ENCODE results near the gene HDGF. TPM values are rescaled to one million over a fixed set of nuclear protein-coding genes. Genes with fewer than 3 reads are reported as not detected.

The HDGF gene
- total and polyA plus RNA-seq, 9 of the 15 experiments (the other 6 are each of a cell fraction or from before 2014, with no cell fraction given), result 38.8 to 601 (median 400) TPM

GRCh38 chr1:156692925-156693847, 58.3 kb downstream of the HDGF start:
- Histone ChIP-seq H2AFZ (ENCODE audit: low read depth, low read length) (peak overlapping the region; percentile 92), H3K4me2 (ENCODE audit: insufficient read depth, low read length) (peak overlapping the region; percentile 72), H4K20me1 (replicated peaks; ENCODE audit: control insufficient read depth, insufficient read depth, low read length) (no peaks in the 10 kb centered on the region), H3K9me3 (replicated peaks; ENCODE audit: control insufficient read depth, insufficient read depth, low read depth, low read length) (no peaks in the 10 kb centered on the region), H3K27ac (ENCODE audit: extremely low read depth, low read depth, low read length) (peak overlapping the region; percentile 91), H3K4me3 (peak overlapping the region; percentile 28), H3K9ac (ENCODE audit: insufficient read depth in 1 of 2, low read depth in 2 of 2, low read length in 2 of 2) (peak overlapping the region; percentile 49 to 92), H3K27me3 (ENCODE audit: control insufficient read depth in 2 of 2, insufficient read depth in 2 of 2, low read length in 2 of 2) (no peaks in the 10 kb centered on the region), H3K79me2 (ENCODE audit: control insufficient read depth, insufficient read depth, low read length) (0 out of 3 replicates have a peak, but pooled peaks cover 3% of the 10 kb centered on the region), H3K9me1 (ENCODE audit: control insufficient read depth, insufficient read depth, low read length) (no peaks in the 10 kb centered on the region), H3K4me1 (replicated peaks in 1 of 2; ENCODE audit: control insufficient read depth in 2 of 2, insufficient read depth in 2 of 2, low read length in 2 of 2) (peaks cover 49 to 62% of the 10 kb centered on the region in 2 experiments), H3K36me3 (ENCODE audit: control insufficient read depth, insufficient read depth, low read length) (no peaks in the 10 kb centered on the region)
- TSS peak; percentile 85 for BruUV-seq (replicated peaks)
- peak; percentile 72 for ATAC-seq
- CTCF ChIA-PET (ENCODE audit: low intra/inter-chr PET ratio), result interaction anchor here (0.8 to 6.6 kb wide), 3 partner anchors 13 to 168 kb away, joined by 3 to 143 read pairs (median 4); partner anchors contain the start of genes CRABP2, ISG20L2, METTL25B and NTRK1
- POLR2A ChIA-PET, result interaction anchor here (0.6 to 5.9 kb wide), 7 partner anchors 14 to 165 kb away, joined by 3 to 60 read pairs (median 4); partner anchors contain the start of genes ISG20L2 and METTL25B
- in situ Hi-C loops (cut with MboI), result no loop called here
- WGBS (ENCODE audit: insufficient coverage, low coverage, missing lambda C conversion rate), result 6% methylated on average over 13 of the region's 16 CpGs
- peak; percentile 80 to 89 (median 81) for DNase-seq (ENCODE audit: extremely low read depth in 1 of 4, low spot score in 3 of 4)
- intact Hi-C loops (cut with micrococcal nuclease), result no loop called here
- peak; percentile 80 for FAIRE-seq
- TF ChIP-seq ZNF277 (CRISPR knock-in tag; IDR thresholded peaks at IDR 0.05; ENCODE audit: borderline replicate concordance) (no peak), MEF2D (tag; conservative IDR thresholded peaks at IDR 0.05; ENCODE audit: low read depth) (no peak), FOXA1 (IDR thresholded peaks at IDR 0.05; ENCODE audit: borderline replicate concordance) (no peak), GTF2E2 (tag; IDR thresholded peaks at IDR 0.05) (no peak), SMC3 (conservative IDR thresholded peaks at IDR 0.05; ENCODE audit: insufficient read depth, low read depth, low read length) (0 out of 2 replicates have a peak, but pooled peaks have one; percentile 6), TCF15 (CRISPR knock-in tag; IDR thresholded peaks at IDR 0.05) (no peak), SNRNP70 (optimal IDR thresholded peaks at IDR 0.05; ENCODE audit: low read depth, low read length) (no peak), ZNF253 (CRISPR knock-in tag; conservative IDR thresholded peaks at IDR 0.05) (no peak), KAT2B (IDR thresholded peaks at IDR 0.05; ENCODE audit: low read depth, low read length) (no peak), STAT5A (IDR thresholded peaks at IDR 0.05; ENCODE audit: borderline replicate concordance, low read length) (no peak), E2F1 (CRISPR knock-in tag; IDR thresholded peaks at IDR 0.05) (no peak), NELFE (IDR thresholded peaks at IDR 0.05; ENCODE audit: insufficient read depth, insufficient read length) (no peak), SNIP1 (IDR thresholded peaks at IDR 0.05; ENCODE audit: low read depth) (peak; percentile 15; the same call in 1 of the 2 replicates), CREB1 (IDR thresholded peaks at IDR 0.05) (no peak), CREB1 (CRISPR knock-in tag; IDR thresholded peaks at IDR 0.05) (no peak)

All from K562 (cell line).